H9 (cell line): ENCODE data around the gene NFIX. TPM values are rescaled to one million over a fixed set of nuclear protein-coding genes. Genes with fewer than 3 reads are reported as not detected.

ENCODE experiments used
- DNase-seq: peaks from one replicate; pipeline ENCODE4 v3.0.0-alpha.2; 2017
- H2AFZ ChIP-seq: one replicate; pipeline ENCODE4 v1.6.1; 2013; ENCODE audit warnings: mild to moderate bottlenecking, low read length, control low read depth, moderate library complexity
- H2AK5ac ChIP-seq: 2 replicates; pipeline ENCODE4 v1.6.1; 2013; ENCODE audit warnings: low read length, control low read depth, mixed read lengths; ENCODE audit not compliant: insufficient read length
- H2BK120ac ChIP-seq: one replicate; pipeline ENCODE4 v1.6.1; 2013; ENCODE audit warnings: low read depth, mild to moderate bottlenecking, low read length, control low read depth, inconsistent platforms; ENCODE audit not compliant: poor library complexity, severe bottlenecking
- H2BK12ac ChIP-seq: 2 replicates; pipeline ENCODE4 v1.6.1; 2013; ENCODE audit warnings: low read length, control low read depth, mixed read lengths, low read depth; ENCODE audit not compliant: insufficient read length
- H2BK15ac ChIP-seq: 2 replicates; pipeline ENCODE4 v1.6.1; 2013; ENCODE audit warnings: low read depth, low read length, control low read depth
- H2BK20ac ChIP-seq: one replicate; pipeline ENCODE4 v1.6.1; 2013; ENCODE audit warnings: low read depth, mild to moderate bottlenecking, low read length, control low read depth, inconsistent platforms; ENCODE audit not compliant: poor library complexity, severe bottlenecking
- H2BK5ac ChIP-seq: 2 replicates; pipeline ENCODE4 v1.6.1; 2013; ENCODE audit warnings: low read length, control low read depth, mixed read lengths; ENCODE audit not compliant: insufficient read length
- H3K14ac ChIP-seq: 2 replicates; pipeline ENCODE4 v1.6.1; 2013; ENCODE audit warnings: low read length, control low read depth; ENCODE audit not compliant: insufficient read depth
- H3K18ac ChIP-seq: 2 replicates; pipeline ENCODE4 v1.6.1; 2013; ENCODE audit warnings: low read depth, mild to moderate bottlenecking, mixed read lengths, low read length, control low read depth; ENCODE audit not compliant: insufficient read length
- H3K23ac ChIP-seq: 2 replicates; pipeline ENCODE4 v1.6.1; 2013; ENCODE audit warnings: low read length, control low read depth, mixed read lengths, low read depth; ENCODE audit not compliant: insufficient read length
- H3K23me2 ChIP-seq: 2 replicates; pipeline ENCODE4 v1.6.1; 2013; ENCODE audit warnings: low read depth, mild to moderate bottlenecking, mixed read lengths, low read length, control low read depth; ENCODE audit not compliant: insufficient read length, poor library complexity, severe bottlenecking
- H3K27ac ChIP-seq: 2 replicates; pipeline ENCODE4 v1.5.1; 2013; ENCODE audit warnings: low read length, control low read depth, mixed read lengths, low read depth; ENCODE audit not compliant: insufficient read length
- H3K27me3 ChIP-seq: 2 replicates; pipeline ENCODE4 v1.6.1; 2013; ENCODE audit warnings: low read length, control low read depth, inconsistent platforms; ENCODE audit not compliant: insufficient read depth
- H3K4ac ChIP-seq: 2 replicates; pipeline ENCODE4 v1.6.1; 2013; ENCODE audit warnings: low read depth, mild to moderate bottlenecking, control low read depth, inconsistent platforms, low read length, moderate library complexity
- H3K4me1 ChIP-seq: 2 replicates; pipeline ENCODE4 v1.6.1; 2013; ENCODE audit warnings: low read length, control low read depth, inconsistent platforms; ENCODE audit not compliant: insufficient read depth
- H3K4me2 ChIP-seq: 2 replicates; pipeline ENCODE4 v1.6.1; 2013; ENCODE audit warnings: low read length, control low read depth, mixed read lengths; ENCODE audit not compliant: insufficient read length, insufficient read depth
- H3K56ac ChIP-seq: 2 replicates; pipeline ENCODE4 v1.6.1; 2013; ENCODE audit warnings: low read depth, mild to moderate bottlenecking, mixed read lengths, low read length, control low read depth; ENCODE audit not compliant: insufficient read length
- H3K79me1 ChIP-seq: 2 replicates; pipeline ENCODE4 v1.6.1; 2013; ENCODE audit warnings: low read depth, mild to moderate bottlenecking, moderate library complexity, low read length, control low read depth, inconsistent platforms; ENCODE audit not compliant: insufficient read depth, poor library complexity, severe bottlenecking
- H3K79me2 ChIP-seq: 2 replicates; pipeline ENCODE4 v1.6.1; 2013; ENCODE audit warnings: low read length, control low read depth, inconsistent platforms; ENCODE audit not compliant: insufficient read depth
- H3K9ac ChIP-seq: 2 replicates; pipeline ENCODE4 v1.6.1; 2013; ENCODE audit warnings: low read length, control low read depth, mixed read lengths; ENCODE audit not compliant: insufficient read length; ENCODE audit errors: extremely low read depth
- H3K9me3 ChIP-seq: one replicate; pipeline ENCODE4 v1.6.1; 2013; ENCODE audit warnings: low read depth, low read length, inconsistent platforms; ENCODE audit not compliant: control insufficient read depth
- H3T11ph ChIP-seq: one replicate; pipeline ENCODE4 v1.6.1; 2013; ENCODE audit warnings: mild to moderate bottlenecking, low read length, control low read depth, inconsistent platforms
- H4K20me1 ChIP-seq: one replicate; pipeline ENCODE4 v1.6.1; 2013; ENCODE audit not compliant: control insufficient read depth, insufficient read length, insufficient read depth
- H4K5ac ChIP-seq: 2 replicates; pipeline ENCODE4 v1.6.1; 2013; ENCODE audit warnings: low read depth, mild to moderate bottlenecking, mixed read lengths, low read length, control low read depth; ENCODE audit not compliant: insufficient read length
- H4K8ac ChIP-seq: replicated peaks from 2 replicates; pipeline ENCODE4 v1.6.1; 2013; ENCODE audit warnings: low read length, control low read depth, mixed read lengths, low read depth; ENCODE audit not compliant: insufficient read length
- H4K91ac ChIP-seq: 2 replicates; pipeline ENCODE4 v1.6.1; 2013; ENCODE audit warnings: low read depth, mild to moderate bottlenecking, moderate library complexity, mixed read lengths, low read length, control low read depth; ENCODE audit not compliant: insufficient read length
- H3K27ac Mint-ChIP-seq, 3 experiments: 2 replicates in 2 of 3; 3 replicates in 1 of 3; pipeline ENCODE4 v1.8.0; 2020 to 2021; ENCODE audit warnings: mixed read lengths in 3 of 3, mild to moderate bottlenecking in 1 of 3, moderate library complexity in 1 of 3
- H3K27me3 Mint-ChIP-seq: 2 replicates; pipeline ENCODE4 v1.8.0; 2021; ENCODE audit warnings: low read depth, mild to moderate bottlenecking, moderate library complexity, mixed read lengths
- H3K36me3 Mint-ChIP-seq, 3 experiments: 2 replicates in 2 of 3; 3 replicates in 1 of 3; pipeline ENCODE4 v1.8.0; 2020 to 2021; ENCODE audit warnings: low read depth in 3 of 3, mixed read lengths in 3 of 3; ENCODE audit not compliant: insufficient read depth in 1 of 3
- H3K4me1 Mint-ChIP-seq, 2 experiments: 2 replicates each; pipeline ENCODE4 v1.8.0; 2020; ENCODE audit warnings: mixed read lengths in 2 of 2
- H3K4me3 Mint-ChIP-seq, 2 experiments: 2 replicates in 1 of 2; 3 replicates in 1 of 2; pipeline ENCODE4 v1.8.0; 2020 to 2021; ENCODE audit warnings: mild to moderate bottlenecking in 2 of 2, mixed read lengths in 2 of 2, moderate library complexity in 1 of 2
- H3K9me3 Mint-ChIP-seq, 2 experiments: 2 replicates in 1 of 2; 3 replicates in 1 of 2; pipeline ENCODE4 v1.8.0; 2020; ENCODE audit warnings: mild to moderate bottlenecking in 2 of 2, mixed read lengths in 2 of 2, moderate library complexity in 1 of 2
- WGBS: extraction: QIAGEN DNeasy Blood & Tissue Kit; methylation state at CpG from one replicate; pipeline ENCODE4 v1.1.7; 2013; ENCODE audit warnings: missing lambda C conversion rate, low lambda C conversion rate, mixed read lengths; ENCODE audit not compliant: insufficient read length; ENCODE audit errors: extremely low coverage; 5-methylcytosine and 5-hydroxymethylcytosine counted together
- total RNA-seq: library from RNA; stranded (reverse); gene quantifications from 2 replicates; pipeline ENCODE4 v1.2.1, GENCODE V29; 2021
- TF ChIP-seq, protein P1 (sequence below): fragments of 200-600 bp; sonication (generic); conservative IDR thresholded peaks from 3 replicates; pipeline ENCODE4 v1.8.0; 2021; ENCODE audit warnings: antibody characterized with exemption, mild to moderate bottlenecking

NFIX gene
- total RNA-seq, 1 experiment from 2014 or later: 0.31 TPM

DNA sequence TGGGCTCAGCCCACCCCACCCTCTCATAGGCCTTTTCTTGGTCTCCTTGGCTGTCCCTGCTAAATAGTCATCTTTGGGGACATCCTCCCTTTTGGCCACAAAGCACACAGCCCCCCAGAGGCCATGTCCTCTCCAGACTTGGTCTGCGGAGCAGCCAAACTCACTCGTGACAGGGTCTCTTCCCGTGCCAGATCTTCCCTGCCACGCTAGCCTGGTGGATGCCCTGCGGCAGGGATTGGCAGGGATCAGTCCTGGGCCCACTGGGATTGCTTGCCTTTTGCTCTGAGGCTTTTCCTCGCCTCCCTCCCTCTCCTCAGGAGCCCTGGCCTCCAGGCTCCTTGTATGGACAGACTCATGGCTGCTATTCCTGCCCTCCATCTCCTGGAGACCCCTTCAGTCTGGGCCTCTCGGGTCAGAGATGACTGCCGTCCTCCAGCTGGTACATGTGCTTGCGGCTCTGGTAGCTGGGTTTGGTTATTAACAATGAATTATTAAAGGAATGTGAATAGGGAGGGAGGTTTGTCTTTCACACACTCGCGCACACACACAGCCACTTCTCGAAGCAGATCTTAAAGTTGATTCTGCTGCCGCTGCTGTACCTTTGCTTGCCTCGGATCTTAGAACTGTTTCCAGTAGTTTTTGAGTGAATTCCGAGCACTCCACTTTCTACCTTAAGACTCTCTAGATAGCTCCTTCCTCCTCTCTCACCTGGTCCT, 45.1 kb downstream of the NFIX start:
- no peak overlapping the region for H3K27ac Mint-ChIP-seq

More for the DNA sequence above, 45.1 kb downstream of the NFIX start:
- Histone ChIP-seq H4K91ac (no peak overlapping the region), H3K27ac (no peak overlapping the region), H2AK5ac (no peak overlapping the region), H2BK15ac (no peak overlapping the region), H3K4me2 (no peak overlapping the region), H2BK120ac (no peak overlapping the region), H3K4ac (no peak overlapping the region), H3K79me2 (no peaks in the 10 kb centered on the region), H3K27me3 (no peaks in the 10 kb centered on the region; the same call in 1 of the 2 replicates), H3K4me1 (no peaks in the 10 kb centered on the region), H4K8ac (no peak overlapping the region), H3K23me2 (no peaks in the 10 kb centered on the region), H4K20me1 (no peaks in the 10 kb centered on the region), H3K9me3 (no peaks in the 10 kb centered on the region), H3K56ac (no peak overlapping the region), H3K18ac (no peak overlapping the region), H2BK5ac (no peak overlapping the region), H2AFZ (no peak overlapping the region), H3K23ac (no peak overlapping the region), H2BK12ac (no peak overlapping the region), H3T11ph (no peak overlapping the region), H2BK20ac (no peak overlapping the region), H3K9ac (no peak overlapping the region), H4K5ac (no peak overlapping the region), H3K14ac (no peak overlapping the region), H3K79me1 (no peaks in the 10 kb centered on the region)
- no CpG with 5 or more reads among the region's 15 CpGs for WGBS
- H3K4me1 Mint-ChIP-seq: peaks cover 4 to 7% of the 10 kb centered on the region in 2 experiments
- peaks cover 89% of the 10 kb centered on the region for H3K27me3 Mint-ChIP-seq
- H3K4me3 Mint-ChIP-seq: no peak overlapping the region
- no peaks in the 10 kb centered on the region for H3K36me3 Mint-ChIP-seq
- no peak for DNase-seq
- TF ChIP-seq, protein P1, sequence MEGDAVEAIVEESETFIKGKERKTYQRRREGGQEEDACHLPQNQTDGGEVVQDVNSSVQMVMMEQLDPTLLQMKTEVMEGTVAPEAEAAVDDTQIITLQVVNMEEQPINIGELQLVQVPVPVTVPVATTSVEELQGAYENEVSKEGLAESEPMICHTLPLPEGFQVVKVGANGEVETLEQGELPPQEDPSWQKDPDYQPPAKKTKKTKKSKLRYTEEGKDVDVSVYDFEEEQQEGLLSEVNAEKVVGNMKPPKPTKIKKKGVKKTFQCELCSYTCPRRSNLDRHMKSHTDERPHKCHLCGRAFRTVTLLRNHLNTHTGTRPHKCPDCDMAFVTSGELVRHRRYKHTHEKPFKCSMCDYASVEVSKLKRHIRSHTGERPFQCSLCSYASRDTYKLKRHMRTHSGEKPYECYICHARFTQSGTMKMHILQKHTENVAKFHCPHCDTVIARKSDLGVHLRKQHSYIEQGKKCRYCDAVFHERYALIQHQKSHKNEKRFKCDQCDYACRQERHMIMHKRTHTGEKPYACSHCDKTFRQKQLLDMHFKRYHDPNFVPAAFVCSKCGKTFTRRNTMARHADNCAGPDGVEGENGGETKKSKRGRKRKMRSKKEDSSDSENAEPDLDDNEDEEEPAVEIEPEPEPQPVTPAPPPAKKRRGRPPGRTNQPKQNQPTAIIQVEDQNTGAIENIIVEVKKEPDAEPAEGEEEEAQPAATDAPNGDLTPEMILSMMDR: no peak
- H3K9me3 Mint-ChIP-seq: no peaks in the 10 kb centered on the region
